Tibial nerve (tissue), 4 donors: ENCODE measurements around the gene CLASP1. TPM values are rescaled to one million over a fixed set of nuclear protein-coding genes. Genes with fewer than 3 reads are reported as not detected.

Experiments
- DNase-seq, 2 donors: peaks; one replicate each; pipeline ENCODE4 v3.0.0-alpha.2; 2019; ENCODE audit warnings: low spot score in 2 of 2
- H3K27ac ChIP-seq, 4 donors: fragments of 200-600 bp; sonication (generic) in 3 of 4; one replicate each; pipeline ENCODE4 v1.5.1; 2017 to 2019; ENCODE audit warnings: mild to moderate bottlenecking in 1 of 4
- H3K27me3 ChIP-seq, 2 donors: fragments of 200-600 bp; sonication (generic) in 1 of 2; one replicate each; pipeline versions ENCODE4 v1.5.1 to v1.6.0; 2017 to 2019
- H3K36me3 ChIP-seq, 3 donors: fragments of 200-600 bp; sonication (generic); one replicate each; pipeline ENCODE4 v1.5.1; 2018 to 2019
- H3K4me1 ChIP-seq, 4 donors: fragments of 200-600 bp; sonication (generic) in 3 of 4; one replicate each; pipeline ENCODE4 v1.5.1; 2017 to 2019
- H3K4me3 ChIP-seq, 4 donors: fragments of 200-600 bp; sonication (generic) in 3 of 4; one replicate each; pipeline ENCODE4 v1.5.1; 2017 to 2019; ENCODE audit warnings: mild to moderate bottlenecking in 1 of 4, moderate library complexity in 1 of 4
- H3K9me3 ChIP-seq, 4 donors: fragments of 200-600 bp; sonication (generic) in 3 of 4; one replicate each; pipeline ENCODE4 v1.5.1; 2017 to 2019
- EP300 ChIP-seq, 2 donors: sonication (generic); formaldehyde crosslinking; IDR thresholded peaks; one replicate each; pipeline ENCODE4 v1.6.1; 2017; ENCODE audit warnings: antibody characterized with exemption in 2 of 2, mild to moderate bottlenecking in 1 of 2
- POLR2A ChIP-seq, 2 donors: fragments of 450-650 bp; IDR thresholded peaks; one replicate each; pipeline ENCODE4 v1.6.1; 2017; ENCODE audit warnings: antibody characterized with exemption in 2 of 2, mild to moderate bottlenecking in 2 of 2, moderate library complexity in 2 of 2
- WGBS, 2 donors: methylation state at CpG; one replicate each; pipeline ENCODE4 v1.1.5; 2018; 5-methylcytosine and 5-hydroxymethylcytosine counted together
- total RNA-seq, 4 donors: library from RNA; depleted of rRNA; stranded (reverse); fragments of >200 nt; gene quantifications; one replicate each; pipeline ENCODE4 v1.1.0, GENCODE V29; 2016
- TF ChIP-seq, protein P1 (sequence below), 5 experiments: fragments of 200-600 bp in 3 of 5; fragments of 450-650 bp in 2 of 5; sonication (generic) in 3 of 5; IDR thresholded peaks; one replicate each; pipeline ENCODE4 v1.5.1; 2016 to 2019; ENCODE audit warnings: antibody characterized with exemption in 5 of 5, mild to moderate bottlenecking in 3 of 5, moderate library complexity in 2 of 5

CLASP1 gene
- total RNA-seq, 4 donors from 2014 or later, result 72.8 to 164 (median 88.6) TPM

DNA sequence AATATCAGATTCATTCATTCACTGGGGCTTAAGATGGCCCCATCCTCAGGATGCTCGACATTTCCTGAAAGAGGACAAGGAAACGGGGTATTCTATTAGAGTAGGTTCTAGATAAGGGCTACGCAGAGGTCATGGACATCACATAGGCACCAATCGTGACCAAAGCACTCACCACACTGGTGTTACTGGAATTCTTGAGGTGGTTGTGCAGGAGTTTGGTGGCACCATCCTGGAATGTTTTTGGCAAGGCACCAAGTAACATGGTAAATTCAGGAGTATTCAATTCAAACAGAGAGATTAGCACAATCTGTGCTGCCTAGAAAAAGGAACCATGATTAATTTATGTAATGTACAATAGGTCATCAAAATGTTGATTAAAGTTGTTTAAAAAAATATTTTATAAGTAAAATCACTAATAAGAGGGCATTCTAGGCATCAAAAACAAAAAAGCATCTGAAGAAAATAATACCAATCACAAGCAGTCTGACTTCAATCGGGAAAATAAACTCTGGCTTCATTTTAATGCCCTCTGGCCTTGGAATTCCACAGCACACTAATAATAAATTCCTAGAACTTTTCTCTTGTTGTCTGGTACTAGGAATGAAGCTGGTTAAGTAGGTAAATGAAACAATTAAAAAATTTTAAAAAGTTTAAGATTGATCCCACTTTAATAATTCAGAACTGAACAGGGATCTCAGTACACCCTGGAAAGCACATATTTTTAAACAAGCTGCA is 261.5 kb downstream of the CLASP1 start:
- Histone ChIP-seq H3K9me3 (no peaks in the 10 kb centered on the region), H3K4me1 (peaks cover 0 to 18% (median 0%) of the 10 kb centered on the region in 4 donors), H3K36me3 (peaks cover 0 to 76% (median 4%) of the 10 kb centered on the region in 3 donors), H3K27me3 (no peaks in the 10 kb centered on the region), H3K27ac (no peak overlapping the region), H3K4me3 (no peak overlapping the region)
- TF ChIP-seq POLR2A (IDR thresholded peaks at IDR 0.05) (no peak), EP300 (IDR thresholded peaks at IDR 0.05) (no peak)
- TF ChIP-seq, protein P1, sequence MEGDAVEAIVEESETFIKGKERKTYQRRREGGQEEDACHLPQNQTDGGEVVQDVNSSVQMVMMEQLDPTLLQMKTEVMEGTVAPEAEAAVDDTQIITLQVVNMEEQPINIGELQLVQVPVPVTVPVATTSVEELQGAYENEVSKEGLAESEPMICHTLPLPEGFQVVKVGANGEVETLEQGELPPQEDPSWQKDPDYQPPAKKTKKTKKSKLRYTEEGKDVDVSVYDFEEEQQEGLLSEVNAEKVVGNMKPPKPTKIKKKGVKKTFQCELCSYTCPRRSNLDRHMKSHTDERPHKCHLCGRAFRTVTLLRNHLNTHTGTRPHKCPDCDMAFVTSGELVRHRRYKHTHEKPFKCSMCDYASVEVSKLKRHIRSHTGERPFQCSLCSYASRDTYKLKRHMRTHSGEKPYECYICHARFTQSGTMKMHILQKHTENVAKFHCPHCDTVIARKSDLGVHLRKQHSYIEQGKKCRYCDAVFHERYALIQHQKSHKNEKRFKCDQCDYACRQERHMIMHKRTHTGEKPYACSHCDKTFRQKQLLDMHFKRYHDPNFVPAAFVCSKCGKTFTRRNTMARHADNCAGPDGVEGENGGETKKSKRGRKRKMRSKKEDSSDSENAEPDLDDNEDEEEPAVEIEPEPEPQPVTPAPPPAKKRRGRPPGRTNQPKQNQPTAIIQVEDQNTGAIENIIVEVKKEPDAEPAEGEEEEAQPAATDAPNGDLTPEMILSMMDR (IDR thresholded peaks at IDR 0.05), result no peak
- no peak for DNase-seq
- WGBS, 2 donors, result 79 to 80% methylated on average over 5 of the region's 5 CpGs

- WGBS, 2 donors, result 57 to 58% methylated on average over 2 of the region's 2 CpGs
- peaks cover 0 to 77% (median 5%) of the 10 kb centered on the region in 3 donors for H3K36me3 ChIP-seq
- TF ChIP-seq, protein P1 (IDR thresholded peaks at IDR 0.05), result no peak
- TF ChIP-seq POLR2A (IDR thresholded peaks at IDR 0.05), result no peak
- no peak for TF ChIP-seq EP300 (IDR thresholded peaks at IDR 0.05)
These were observed 262.6 kb downstream of the CLASP1 start for GRCh38 chr2:121386707-121387106.

GRCh38 chr2:121386102-121386501 is 263.2 kb downstream of the CLASP1 start:
- Histone ChIP-seq H3K27me3 (no peaks in the 10 kb centered on the region), H3K9me3 (no peaks in the 10 kb centered on the region), H3K4me1 (peaks cover 0 to 18% (median 0%) of the 10 kb centered on the region in 4 donors), H3K36me3 (peaks cover 0 to 77% (median 5%) of the 10 kb centered on the region in 3 donors), H3K27ac (no peak overlapping the region), H3K4me3 (no peak overlapping the region)
- no peak for DNase-seq
- TF ChIP-seq, protein P1 (IDR thresholded peaks at IDR 0.05), result no peak
- TF ChIP-seq EP300 (IDR thresholded peaks at IDR 0.05), result no peak
- no peak for TF ChIP-seq POLR2A (IDR thresholded peaks at IDR 0.05)

More at GRCh38 chr2:121386707-121387106, 262.6 kb downstream of the CLASP1 start:
- Histone ChIP-seq H3K27ac (no peak overlapping the region), H3K27me3 (no peaks in the 10 kb centered on the region), H3K4me3 (no peak overlapping the region), H3K4me1 (peaks cover 0 to 18% (median 0%) of the 10 kb centered on the region in 4 donors), H3K9me3 (no peaks in the 10 kb centered on the region)
- no peak for DNase-seq

GRCh38 chr2:121382744-121383143 is 266.5 kb downstream of the CLASP1 start:
- TF ChIP-seq, protein P1 (IDR thresholded peaks at IDR 0.05), result no peak
- no peak for TF ChIP-seq EP300 (IDR thresholded peaks at IDR 0.05)
- TF ChIP-seq POLR2A (IDR thresholded peaks at IDR 0.05), result no peak
- Histone ChIP-seq H3K9me3 (no peaks in the 10 kb centered on the region), H3K27ac (no peak overlapping the region), H3K4me1 (peaks cover 0 to 3% (median 0%) of the 10 kb centered on the region in 4 donors), H3K4me3 (no peak overlapping the region), H3K36me3 (peaks cover 0 to 84% (median 5%) of the 10 kb centered on the region in 3 donors), H3K27me3 (no peaks in the 10 kb centered on the region)
- DNase-seq, result no peak
- WGBS, 2 donors, result 89 to 93% methylated on average over 4 of the region's 4 CpGs

GRCh38 chr2:121377646-121378045 is 271.6 kb downstream of the CLASP1 start:
- Histone ChIP-seq H3K27me3 (no peaks in the 10 kb centered on the region), H3K4me3 (no peak overlapping the region), H3K9me3 (no peaks in the 10 kb centered on the region), H3K4me1 (no peaks in the 10 kb centered on the region), H3K27ac (no peak overlapping the region), H3K36me3 (peaks cover 0 to 88% (median 6%) of the 10 kb centered on the region in 3 donors)
- TF ChIP-seq EP300 (IDR thresholded peaks at IDR 0.05), result no peak
- 42 to 44% methylated on average over 5 of the region's 5 CpGs for WGBS, 2 donors
- DNase-seq, result no peak
